Smooth muscle cell (in vitro differentiated cells): Measurements from ENCODE around the gene MAPK1. TPM values are rescaled to one million over a fixed set of nuclear protein-coding genes. Genes with fewer than 3 reads are reported as not detected.
"Not testable (repeated sequence)": the region's sequence is repeated elsewhere in the genome, so short reads cannot be mapped to it uniquely, and the experiment has no call there.

Experiments
- DNase-seq: peaks from one replicate; lab custom pipeline; 2025; ENCODE audit not compliant: unreplicated experiment; lab: John Stamatoyannopoulos, UW
- H2AFZ ChIP-seq: fragments of 200-600 bp; sonication (generic); 2 replicates; pipeline ENCODE4 v1.6.0; 2016; ENCODE audit warnings: antibody characterized with exemption, low read depth, mild to moderate bottlenecking
- H3F3A ChIP-seq: fragments of 200-600 bp; sonication (generic); 2 replicates; pipeline ENCODE4 v1.6.0; 2017; ENCODE audit warnings: antibody characterized with exemption, low read depth
- H3K27ac ChIP-seq: fragments of 200-600 bp; sonication (generic); 2 replicates; pipeline ENCODE4 v1.5.1; 2016; ENCODE audit warnings: low read depth, mild to moderate bottlenecking
- H3K27me3 ChIP-seq: fragments of 200-600 bp; sonication (generic); 2 replicates; pipeline ENCODE4 v1.6.1; 2016; ENCODE audit warnings: low read depth, mild to moderate bottlenecking
- H3K36me3 ChIP-seq: fragments of 200-600 bp; sonication (generic); 2 replicates; pipeline ENCODE4 v1.5.1; 2016; ENCODE audit warnings: low read depth
- H3K4me1 ChIP-seq: fragments of 200-600 bp; sonication (generic); 2 replicates; pipeline ENCODE4 v1.5.1; 2016; ENCODE audit warnings: low read depth
- H3K4me2 ChIP-seq: fragments of 200-600 bp; sonication (generic); 2 replicates; pipeline ENCODE4 v1.6.0; 2016; ENCODE audit warnings: mild to moderate bottlenecking
- H3K4me3 ChIP-seq: fragments of 200-600 bp; sonication (generic); 2 replicates; pipeline ENCODE4 v1.5.1; 2016; ENCODE audit warnings: mild to moderate bottlenecking
- H3K79me2 ChIP-seq: fragments of 200-600 bp; sonication (generic); 2 replicates; pipeline ENCODE4 v1.6.0; 2016; ENCODE audit warnings: low read depth, mild to moderate bottlenecking
- H3K9ac ChIP-seq: fragments of 200-600 bp; sonication (generic); 2 replicates; pipeline ENCODE4 v1.6.0; 2016; ENCODE audit warnings: low read depth
- H3K9me3 ChIP-seq: fragments of 200-600 bp; sonication (generic); replicated peaks from 2 replicates; pipeline ENCODE4 v1.5.1; 2016; ENCODE audit warnings: low read depth
- H4K20me1 ChIP-seq: fragments of 200-600 bp; sonication (generic); 2 replicates; pipeline ENCODE4 v1.6.0; 2016; ENCODE audit warnings: low read depth
- WGBS: methylation state at CpG from one replicate; pipeline ENCODE4 v1.1.7; 2016; ENCODE audit warnings: low lambda C conversion rate; 5-methylcytosine and 5-hydroxymethylcytosine counted together
- polyA plus RNA-seq: library from polyadenylated mRNA; unstranded; fragments of >200 nt; fragmentation: Nextera tagmentation; extraction: Ambion mirVana; gene quantifications from 2 replicates; pipeline ENCODE4 v1.2.1, GENCODE V29; 2016
- total RNA-seq: library from RNA; depleted of rRNA; stranded (reverse); fragments of >200 nt; gene quantifications from 2 replicates; pipeline ENCODE4 v1.2.3, GENCODE V29; 2014
- TF ChIP-seq, protein P1 (sequence below): fragments of 200-600 bp; sonication (generic); IDR thresholded peaks from 2 replicates; pipeline ENCODE4 v1.5.1; 2017; ENCODE audit warnings: borderline replicate concordance, mild to moderate bottlenecking, antibody characterized with exemption; ENCODE audit not compliant: insufficient read depth, poor library complexity, severe bottlenecking

MAPK1 gene
- total and polyA plus RNA-seq, 2 experiments from 2014 or later, result 57.1 to 62.3 TPM

DNA sequence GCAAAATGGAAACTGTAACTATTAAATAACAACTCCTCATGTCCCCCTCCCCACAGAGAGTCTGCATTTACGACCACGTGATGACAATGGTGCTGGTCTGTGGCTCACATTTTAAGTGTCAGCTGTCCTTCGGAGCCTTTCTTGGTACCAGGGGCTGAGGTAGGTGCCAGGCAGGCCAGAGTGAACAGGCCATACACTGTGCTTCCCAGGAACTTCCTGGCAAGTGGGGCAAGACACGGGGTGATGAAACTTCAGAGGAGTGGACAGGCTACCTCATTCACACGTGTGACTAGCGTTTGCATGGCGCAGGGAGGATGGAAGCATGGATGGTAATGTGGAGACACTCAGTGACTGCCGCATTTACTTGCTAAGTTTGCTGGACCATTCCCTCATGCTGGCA, 121.5 kb downstream of the MAPK1 start:
- Histone ChIP-seq H3K36me3 (no peaks in the 10 kb centered on the region), H3K79me2 (no peaks in the 10 kb centered on the region), H3K27ac (no peak overlapping the region), H3K4me3 (no peak overlapping the region), H3K27me3 (no peaks in the 10 kb centered on the region), H2AFZ (no peak overlapping the region), H4K20me1 (no peaks in the 10 kb centered on the region), H3F3A (no peaks in the 10 kb centered on the region), H3K4me2 (no peak overlapping the region), H3K9me3 (no peaks in the 10 kb centered on the region), H3K4me1 (no peaks in the 10 kb centered on the region), H3K9ac (no peak overlapping the region)
- 87% methylated on average over 8 of the region's 8 CpGs for WGBS
- no peak for DNase-seq
- TF ChIP-seq, protein P1, sequence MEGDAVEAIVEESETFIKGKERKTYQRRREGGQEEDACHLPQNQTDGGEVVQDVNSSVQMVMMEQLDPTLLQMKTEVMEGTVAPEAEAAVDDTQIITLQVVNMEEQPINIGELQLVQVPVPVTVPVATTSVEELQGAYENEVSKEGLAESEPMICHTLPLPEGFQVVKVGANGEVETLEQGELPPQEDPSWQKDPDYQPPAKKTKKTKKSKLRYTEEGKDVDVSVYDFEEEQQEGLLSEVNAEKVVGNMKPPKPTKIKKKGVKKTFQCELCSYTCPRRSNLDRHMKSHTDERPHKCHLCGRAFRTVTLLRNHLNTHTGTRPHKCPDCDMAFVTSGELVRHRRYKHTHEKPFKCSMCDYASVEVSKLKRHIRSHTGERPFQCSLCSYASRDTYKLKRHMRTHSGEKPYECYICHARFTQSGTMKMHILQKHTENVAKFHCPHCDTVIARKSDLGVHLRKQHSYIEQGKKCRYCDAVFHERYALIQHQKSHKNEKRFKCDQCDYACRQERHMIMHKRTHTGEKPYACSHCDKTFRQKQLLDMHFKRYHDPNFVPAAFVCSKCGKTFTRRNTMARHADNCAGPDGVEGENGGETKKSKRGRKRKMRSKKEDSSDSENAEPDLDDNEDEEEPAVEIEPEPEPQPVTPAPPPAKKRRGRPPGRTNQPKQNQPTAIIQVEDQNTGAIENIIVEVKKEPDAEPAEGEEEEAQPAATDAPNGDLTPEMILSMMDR, result no peak

DNA sequence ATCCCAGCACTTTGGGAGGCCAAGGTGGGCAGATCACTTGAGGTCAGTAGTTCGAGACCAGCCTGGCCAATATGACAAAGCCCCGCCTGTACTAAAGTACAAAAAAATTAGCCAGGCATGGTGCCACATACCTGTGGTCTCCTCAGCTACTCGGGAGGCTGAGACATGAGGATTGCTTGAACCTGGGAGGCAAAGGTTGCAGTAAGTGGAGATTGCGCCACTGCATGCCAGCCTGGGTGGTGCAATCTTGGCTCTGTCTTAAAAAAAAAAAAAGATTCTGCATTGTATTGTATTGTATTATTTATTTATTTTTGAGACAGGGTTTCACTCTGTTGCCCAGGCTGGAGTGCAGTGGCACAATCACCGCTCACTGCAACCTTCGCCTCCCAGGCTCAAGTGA, 122.5 kb downstream of the MAPK1 start:
- not testable (repeated sequence) for H3K4me1 ChIP-seq, H3K27me3 ChIP-seq, H3K36me3 ChIP-seq, H2AFZ ChIP-seq, H3K4me2 ChIP-seq, H3K27ac ChIP-seq, H3K4me3 ChIP-seq, H3K9ac ChIP-seq, DNase-seq, H3K9me3 ChIP-seq, H3F3A ChIP-seq, H4K20me1 ChIP-seq, H3K79me2 ChIP-seq
- WGBS, result 93% methylated on average over 6 of the region's 6 CpGs

DNA sequence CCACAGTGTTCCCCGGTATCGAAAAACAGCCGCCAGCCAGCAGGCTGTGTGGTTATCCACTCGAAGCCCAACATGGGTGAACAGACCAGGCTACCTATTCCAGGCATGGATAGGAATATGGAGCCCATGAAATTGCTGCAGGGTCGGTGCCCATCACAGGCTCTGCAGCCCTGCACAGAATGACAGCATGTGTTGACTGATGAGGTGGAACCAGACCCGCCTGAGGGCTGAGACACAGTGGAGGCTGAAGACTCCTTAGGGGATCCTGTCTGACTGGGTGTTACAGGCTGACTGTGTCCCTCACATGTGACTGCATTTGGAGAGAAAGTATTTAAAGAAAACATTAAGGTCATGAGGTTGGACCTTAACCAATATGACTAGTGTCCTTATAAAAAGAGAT, 125.7 kb downstream of the MAPK1 start:
- H3K9me3 ChIP-seq, result no peaks in the 10 kb centered on the region
- H2AFZ ChIP-seq, result no peak overlapping the region
- H3K27ac ChIP-seq, result no peak overlapping the region
- TF ChIP-seq, protein P1, result no peak
- H3K79me2 ChIP-seq, result no peaks in the 10 kb centered on the region
- no peaks in the 10 kb centered on the region for H3F3A ChIP-seq
- H3K4me1 ChIP-seq, result no peaks in the 10 kb centered on the region
- H3K9ac ChIP-seq, result no peak overlapping the region
- WGBS, result 89% methylated on average over 6 of the region's 6 CpGs
- H3K27me3 ChIP-seq, result peaks cover 5% of the 10 kb centered on the region
- no peak overlapping the region for H3K4me3 ChIP-seq
- H3K4me2 ChIP-seq, result no peak overlapping the region
- H3K36me3 ChIP-seq, result no peaks in the 10 kb centered on the region
- no peak for DNase-seq
- no peaks in the 10 kb centered on the region for H4K20me1 ChIP-seq

DNA sequence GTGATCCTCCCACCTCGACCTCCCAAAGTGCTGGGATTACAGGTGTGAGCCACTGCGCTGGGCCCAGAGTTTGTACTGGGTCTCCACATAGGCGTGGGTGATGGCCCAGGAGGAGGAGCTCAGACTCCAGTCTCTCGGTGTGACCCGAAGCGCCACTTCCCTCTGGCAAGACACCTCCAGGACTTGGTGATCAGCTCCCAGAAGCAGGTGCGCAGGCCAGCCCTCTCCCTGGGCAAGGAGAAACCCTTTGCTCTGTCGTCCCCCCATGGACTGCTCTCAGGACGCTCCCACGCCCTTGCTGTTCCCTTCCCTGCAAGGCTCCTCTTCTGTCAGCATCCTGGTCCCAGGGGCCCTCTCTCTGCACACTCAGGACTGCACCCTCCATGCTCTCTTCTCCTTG, 126.4 kb downstream of the MAPK1 start:
- 87% methylated on average over 10 of the region's 10 CpGs for WGBS
- no peak overlapping the region for H3K9ac ChIP-seq
- H2AFZ ChIP-seq, result no peak overlapping the region
- no peak overlapping the region for H3K27ac ChIP-seq
- H3K9me3 ChIP-seq, result no peaks in the 10 kb centered on the region
- H3K4me1 ChIP-seq, result peaks cover 4% of the 10 kb centered on the region
- TF ChIP-seq, protein P1, result no peak
- H3K4me2 ChIP-seq, result no peak overlapping the region
- no peaks in the 10 kb centered on the region for H4K20me1 ChIP-seq
- H3K79me2 ChIP-seq, result no peaks in the 10 kb centered on the region
- no peak overlapping the region for H3K4me3 ChIP-seq
- no peaks in the 10 kb centered on the region for H3K36me3 ChIP-seq
- H3K27me3 ChIP-seq, result peaks cover 5% of the 10 kb centered on the region
- DNase-seq, result no peak
- no peaks in the 10 kb centered on the region for H3F3A ChIP-seq
